ENCODE measurements around the gene FGFRL1. TPM values are rescaled to one million over a fixed set of nuclear protein-coding genes. Genes with fewer than 3 reads are reported as not detected.

FGFRL1 gene
- polyA plus RNA-seq, 1 donor (not counting 4 experiments of a cell fraction or from before 2014, with no cell fraction given), result 2.8 TPM

DNA sequence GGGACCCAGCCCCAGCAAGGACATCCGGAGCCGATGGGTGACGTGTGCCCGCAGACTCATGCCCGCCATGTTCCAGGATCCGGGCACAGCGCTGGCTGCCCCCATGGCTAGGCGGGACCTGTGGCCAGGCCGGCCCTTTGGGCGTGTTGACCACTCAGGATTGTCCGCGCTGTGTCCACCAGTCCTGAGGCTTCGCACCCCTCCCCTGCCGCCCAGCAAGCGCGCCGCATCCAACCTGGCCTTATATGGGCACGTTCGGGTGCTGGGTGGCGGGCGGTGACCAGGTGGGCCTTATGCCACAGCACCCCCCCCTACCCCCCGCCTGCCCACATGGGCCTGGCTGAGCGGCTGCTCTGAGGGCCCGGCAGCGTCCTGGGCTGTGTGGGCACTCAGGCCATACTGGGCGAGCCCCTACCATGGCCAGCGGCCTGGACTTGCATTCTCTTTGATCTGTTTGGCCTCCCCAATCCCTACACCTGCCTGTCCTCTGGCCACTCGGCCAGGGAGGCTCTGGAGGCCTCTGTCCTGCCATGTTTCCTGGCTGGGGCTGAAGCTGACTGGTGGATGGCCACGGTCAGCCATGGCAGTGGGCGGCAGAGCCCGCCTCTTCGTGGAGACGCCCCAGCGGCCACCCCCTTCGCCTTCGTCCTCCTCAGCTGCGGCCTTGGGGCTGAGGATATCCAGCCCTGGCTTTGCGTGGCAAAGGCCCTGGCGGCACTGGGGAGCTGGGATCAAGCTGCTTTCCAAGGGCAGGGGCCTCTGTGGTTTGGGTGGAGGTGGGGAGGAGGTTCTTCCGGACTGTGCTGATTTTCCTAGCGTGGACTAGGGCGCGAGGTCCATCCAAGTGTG lies 2.0 kb downstream of the FGFRL1 start:
- Histone ChIP-seq H3K9me3 (ENCODE audit: control insufficient read depth, low read depth, low read length) (no peaks in the 10 kb centered on the region), H3K4me1 (ENCODE audit: control insufficient read depth, extremely low read depth, insufficient read depth, low read length) (peaks cover 15% of the 10 kb centered on the region), H4K20me1 (ENCODE audit: control insufficient read depth, extremely low read depth, insufficient read depth, low read length) (peaks cover 2% of the 10 kb centered on the region), H2AFZ (ENCODE audit: control insufficient read depth, low read length) (no peak overlapping the region), H3K27me3 (ENCODE audit: control insufficient read depth, extremely low read depth, insufficient read depth, low read length) (peaks cover 8% of the 10 kb centered on the region), H3K4me2 (ENCODE audit: control insufficient read depth, extremely low read depth, insufficient read depth, low read depth, low read length) (no peak overlapping the region), H3K9me1 (ENCODE audit: control insufficient read depth, extremely low read depth, insufficient read depth, low read length) (no peaks in the 10 kb centered on the region), H3K27ac (ENCODE audit: control insufficient read depth, insufficient read depth, low read length) (no peak overlapping the region), H3K36me3 (ENCODE audit: control insufficient read depth in 2 of 2, extremely low read depth in 1 of 2, insufficient read depth in 2 of 2, low read length in 2 of 2) (no peaks in the 10 kb centered on the region), H3K79me2 (ENCODE audit: control insufficient read depth, insufficient read depth, low read length) (no peaks in the 10 kb centered on the region), H3K9ac (ENCODE audit: control insufficient read depth, extremely low read depth, insufficient read depth, low read length) (no peak overlapping the region), H3K4me3 (ENCODE audit: control insufficient read depth in 2 of 3, extremely low read depth in 1 of 3, insufficient read depth in 2 of 3, low read depth in 1 of 3, low read length in 3 of 3) (no peak overlapping the region)
- dilution Hi-C loops (cut with MboI; ENCODE audit: extremely low pct_ligation_motif_present, low sequenced_read_pairs), result no loop called here
- FAIRE-seq (no peak), DNase-seq (ENCODE audit: low read depth, low spot score) (no peak)
- TF ChIP-seq, protein P1, sequence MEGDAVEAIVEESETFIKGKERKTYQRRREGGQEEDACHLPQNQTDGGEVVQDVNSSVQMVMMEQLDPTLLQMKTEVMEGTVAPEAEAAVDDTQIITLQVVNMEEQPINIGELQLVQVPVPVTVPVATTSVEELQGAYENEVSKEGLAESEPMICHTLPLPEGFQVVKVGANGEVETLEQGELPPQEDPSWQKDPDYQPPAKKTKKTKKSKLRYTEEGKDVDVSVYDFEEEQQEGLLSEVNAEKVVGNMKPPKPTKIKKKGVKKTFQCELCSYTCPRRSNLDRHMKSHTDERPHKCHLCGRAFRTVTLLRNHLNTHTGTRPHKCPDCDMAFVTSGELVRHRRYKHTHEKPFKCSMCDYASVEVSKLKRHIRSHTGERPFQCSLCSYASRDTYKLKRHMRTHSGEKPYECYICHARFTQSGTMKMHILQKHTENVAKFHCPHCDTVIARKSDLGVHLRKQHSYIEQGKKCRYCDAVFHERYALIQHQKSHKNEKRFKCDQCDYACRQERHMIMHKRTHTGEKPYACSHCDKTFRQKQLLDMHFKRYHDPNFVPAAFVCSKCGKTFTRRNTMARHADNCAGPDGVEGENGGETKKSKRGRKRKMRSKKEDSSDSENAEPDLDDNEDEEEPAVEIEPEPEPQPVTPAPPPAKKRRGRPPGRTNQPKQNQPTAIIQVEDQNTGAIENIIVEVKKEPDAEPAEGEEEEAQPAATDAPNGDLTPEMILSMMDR (optimal IDR thresholded peaks at IDR 0.05 in 1 of 3, IDR thresholded peaks at IDR 0.05 in 1 of 3, conservative IDR thresholded peaks at IDR 0.05 in 1 of 3; ENCODE audit: extremely low read depth in 1 of 3, insufficient read depth in 2 of 3, low read length in 3 of 3), result no peak
- no peak for TF ChIP-seq EZH2 (IDR thresholded peaks at IDR 0.05; ENCODE audit: low read length)

DNA sequence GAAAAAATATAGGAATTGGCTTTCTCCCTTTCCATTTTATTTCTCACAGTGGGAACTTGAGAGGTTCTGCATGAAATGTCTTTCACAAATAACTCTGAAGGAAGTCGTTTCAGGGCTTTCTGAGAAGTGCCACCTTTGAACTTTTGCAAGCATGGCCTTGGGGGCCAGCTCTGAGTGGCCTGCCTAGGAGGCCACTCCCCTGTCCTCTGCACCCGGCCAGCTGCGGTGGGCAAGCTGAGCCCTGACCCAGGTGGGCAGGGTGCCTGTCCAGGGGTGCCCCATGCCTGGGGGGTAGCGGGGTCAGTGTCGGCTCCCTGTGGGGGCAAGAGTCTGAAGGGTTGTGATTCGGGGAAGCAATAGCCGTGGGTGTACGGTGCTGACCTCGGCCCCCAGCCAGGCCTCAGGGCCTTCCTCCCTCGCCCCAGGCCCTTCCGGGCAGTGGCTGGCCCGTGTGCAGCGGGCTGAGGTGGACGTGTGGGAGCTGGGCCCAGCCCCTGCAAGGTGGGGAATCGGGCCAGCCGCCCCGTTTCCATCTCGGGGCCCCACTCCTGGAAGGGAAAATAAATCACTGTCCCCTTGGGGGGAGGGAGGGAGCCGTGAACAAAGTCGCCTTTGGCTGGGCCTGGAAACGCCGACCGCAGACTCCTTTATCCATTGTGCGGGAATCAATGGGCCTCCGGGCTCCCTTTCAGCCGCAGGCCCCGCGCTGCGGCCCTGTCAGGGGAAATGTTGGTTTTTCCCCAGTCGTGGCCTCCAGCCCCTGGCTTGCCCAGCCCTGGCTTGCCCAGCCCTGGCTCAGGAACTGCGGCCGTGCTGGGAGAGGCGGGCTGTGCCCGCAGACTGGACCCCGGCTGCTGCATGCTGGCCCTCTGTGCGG lies 3.1 kb downstream of the FGFRL1 start:
- DNase-seq (ENCODE audit: low read depth, low spot score) (no peak), FAIRE-seq (no peak)
- dilution Hi-C loops (cut with MboI; ENCODE audit: extremely low pct_ligation_motif_present, low sequenced_read_pairs), result no loop called here
- Histone ChIP-seq H3K27ac (ENCODE audit: control insufficient read depth, insufficient read depth, low read length) (no peak overlapping the region), H3K9me1 (ENCODE audit: control insufficient read depth, extremely low read depth, insufficient read depth, low read length) (no peaks in the 10 kb centered on the region), H3K79me2 (ENCODE audit: control insufficient read depth, insufficient read depth, low read length) (no peaks in the 10 kb centered on the region), H2AFZ (ENCODE audit: control insufficient read depth, low read length) (no peak overlapping the region), H3K27me3 (ENCODE audit: control insufficient read depth, extremely low read depth, insufficient read depth, low read length) (no peaks in the 10 kb centered on the region), H3K36me3 (ENCODE audit: control insufficient read depth in 2 of 2, extremely low read depth in 1 of 2, insufficient read depth in 2 of 2, low read length in 2 of 2) (no peaks in the 10 kb centered on the region), H3K4me1 (ENCODE audit: control insufficient read depth, extremely low read depth, insufficient read depth, low read length) (peaks cover 10% of the 10 kb centered on the region), H3K4me3 (ENCODE audit: control insufficient read depth in 2 of 3, extremely low read depth in 1 of 3, insufficient read depth in 2 of 3, low read depth in 1 of 3, low read length in 3 of 3) (no peak overlapping the region), H3K9ac (ENCODE audit: control insufficient read depth, extremely low read depth, insufficient read depth, low read length) (no peak overlapping the region), H4K20me1 (ENCODE audit: control insufficient read depth, extremely low read depth, insufficient read depth, low read length) (peaks cover 2% of the 10 kb centered on the region), H3K4me2 (ENCODE audit: control insufficient read depth, extremely low read depth, insufficient read depth, low read depth, low read length) (no peak overlapping the region), H3K9me3 (ENCODE audit: control insufficient read depth, low read depth, low read length) (no peaks in the 10 kb centered on the region)
- no peak for TF ChIP-seq EZH2 (IDR thresholded peaks at IDR 0.05; ENCODE audit: low read length)
- TF ChIP-seq, protein P1 (optimal IDR thresholded peaks at IDR 0.05 in 1 of 3, IDR thresholded peaks at IDR 0.05 in 1 of 3, conservative IDR thresholded peaks at IDR 0.05 in 1 of 3; ENCODE audit: extremely low read depth in 1 of 3, insufficient read depth in 2 of 3, low read length in 3 of 3), result no peak

Measured in keratinocyte (primary cell).